Activated CD4-positive, alpha-beta T cell treated with anti-CD3 and anti-CD28 coated beads, Interleukin-2, amount 50 U/mL, for 16 hours (primary cell): ENCODE data around the gene SRSF4.
"Not testable (repeated sequence)": the region's sequence is repeated elsewhere in the genome, so short reads cannot be mapped to it uniquely, and the experiment has no call there.

ENCODE experiments used
- DNase-seq: peaks from one replicate; pipeline ENCODE4 v3.0.0-alpha.2; 2020

Gene SRSF4

DNA sequence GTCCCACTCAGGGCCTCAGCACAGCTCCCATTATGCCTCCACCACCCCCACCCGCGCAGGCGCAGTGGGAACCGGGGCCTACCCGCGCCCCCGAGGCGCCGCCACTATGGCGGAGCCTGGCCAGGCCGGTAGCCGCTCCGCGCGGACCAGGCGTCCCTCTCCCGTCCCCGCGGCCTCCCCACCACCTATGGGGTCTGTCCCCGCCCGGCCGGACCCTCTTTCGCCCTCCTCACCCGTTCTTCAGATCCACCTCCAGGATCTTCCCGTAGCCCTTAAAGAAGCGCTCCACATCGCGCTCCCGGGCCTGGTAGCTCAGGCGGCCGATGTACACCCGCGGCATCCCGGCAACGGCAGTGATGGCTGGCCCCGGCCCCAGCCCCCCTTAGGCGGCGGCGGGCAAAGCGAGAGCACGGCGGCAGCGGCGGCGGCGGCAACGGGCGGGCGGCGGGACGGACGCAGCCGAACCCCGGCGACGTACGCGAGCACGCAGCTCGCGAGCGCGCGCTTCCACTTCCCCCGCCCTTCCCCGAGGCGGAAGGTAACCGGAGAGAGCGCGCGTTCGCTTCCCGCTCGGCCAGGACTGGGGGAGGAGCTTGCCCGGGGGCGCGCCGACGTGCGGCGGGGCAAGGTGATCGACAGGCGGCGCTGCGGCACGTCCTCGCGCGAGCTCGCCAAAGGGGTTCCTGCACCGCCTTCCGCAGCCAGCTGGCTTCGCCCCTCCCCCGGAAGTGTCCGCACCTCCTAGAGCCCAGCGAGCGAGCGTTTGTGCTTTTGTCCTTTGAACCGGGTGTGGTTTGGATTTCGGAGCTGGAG lies at the start of gene SRSF4:
Gene SRSF4 (minus strand): TSS at position 488 of the 813 bp plus-strand sequence. CDS start 148 bp downstream, at position 340.
- peak; percentile 99 for DNase-seq

DNA sequence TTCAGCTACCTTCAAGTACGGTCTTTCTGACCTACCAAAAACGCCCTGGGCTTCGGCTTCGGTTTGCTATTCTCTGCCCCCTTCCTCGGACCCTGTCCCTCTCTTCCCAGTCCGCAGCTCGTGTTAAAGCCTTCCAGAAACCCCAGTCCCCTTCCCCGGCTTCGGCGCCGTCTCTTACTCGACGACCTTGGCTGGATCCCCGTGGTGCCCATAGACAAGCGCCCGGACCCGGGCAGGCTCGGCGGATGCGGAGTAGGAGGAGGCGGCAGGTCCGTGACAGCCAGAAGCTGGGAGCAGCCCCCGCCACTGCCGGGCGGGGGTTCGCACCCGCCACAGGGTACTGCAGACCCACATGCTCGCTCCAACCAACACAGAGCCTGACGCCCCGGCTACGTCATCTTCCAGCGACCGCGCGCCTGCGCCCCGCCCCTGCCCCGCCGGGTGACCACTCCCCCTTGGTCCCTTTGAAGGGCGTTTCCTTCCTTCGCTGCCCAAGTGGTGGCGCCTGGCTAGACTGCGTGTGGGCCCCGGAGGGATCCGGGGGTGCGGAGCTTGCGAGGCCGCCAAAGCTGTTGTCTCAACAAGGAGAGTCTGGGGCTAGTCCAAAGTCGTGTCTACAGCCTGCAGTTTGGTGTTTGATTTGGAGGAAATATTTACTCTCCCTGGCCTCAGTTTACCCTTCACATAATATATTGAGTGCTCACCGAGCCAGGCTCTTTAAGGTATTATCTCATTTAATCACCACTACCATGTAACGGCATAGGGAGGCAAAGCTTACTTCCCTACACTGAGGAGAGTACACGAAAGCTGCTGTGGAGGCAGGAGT lies 49.1 kb upstream of the SRSF4 start, which contains the start of gene MECR:
Gene MECR (minus strand): TSS at position 382 of the 826 bp plus-strand sequence. CDS start 28 bp downstream, at position 354.
- DNase-seq, result peak; percentile 96

DNA sequence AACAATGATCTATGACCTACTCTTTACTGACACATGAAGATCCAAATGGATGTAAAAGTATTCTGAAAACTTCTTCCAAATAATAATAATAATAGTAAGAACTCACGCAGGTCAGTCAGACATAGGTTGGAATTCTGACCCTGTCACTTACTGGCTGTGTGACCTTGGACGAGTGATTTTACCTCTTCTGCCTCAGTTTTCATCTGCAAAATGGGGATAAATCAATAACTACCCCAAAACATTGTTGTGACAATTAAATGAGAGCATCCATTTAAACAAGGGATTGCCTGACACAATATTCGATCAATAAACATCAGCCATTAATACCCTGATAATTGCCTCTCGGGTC lies 48.5 kb upstream of the SRSF4 start:
- DNase-seq, result no peak

DNA sequence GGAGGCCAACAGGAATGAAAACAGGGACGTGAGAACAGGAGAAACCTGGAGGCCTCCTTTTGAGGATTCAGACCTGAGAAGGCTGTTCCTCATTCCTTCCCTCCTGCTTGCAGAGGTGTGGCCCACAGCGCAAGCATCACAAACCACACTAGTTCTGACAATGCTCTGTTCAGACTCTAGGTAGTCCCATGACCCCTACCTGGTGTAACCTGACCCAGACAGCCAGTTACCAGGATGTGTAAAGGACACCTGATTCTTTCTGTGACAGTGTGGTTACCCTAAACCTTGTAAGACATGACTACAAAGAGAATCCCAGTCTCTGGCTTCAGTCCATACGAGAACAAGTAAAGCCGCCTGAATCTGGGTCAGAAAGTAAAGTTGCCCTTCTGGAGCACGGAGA lies 45.8 kb upstream of the SRSF4 start:
- DNase-seq, result no peak

GRCh38 chr1:29225361-29225760 lies 43.7 kb upstream of the SRSF4 start:
- no peak for DNase-seq

DNA sequence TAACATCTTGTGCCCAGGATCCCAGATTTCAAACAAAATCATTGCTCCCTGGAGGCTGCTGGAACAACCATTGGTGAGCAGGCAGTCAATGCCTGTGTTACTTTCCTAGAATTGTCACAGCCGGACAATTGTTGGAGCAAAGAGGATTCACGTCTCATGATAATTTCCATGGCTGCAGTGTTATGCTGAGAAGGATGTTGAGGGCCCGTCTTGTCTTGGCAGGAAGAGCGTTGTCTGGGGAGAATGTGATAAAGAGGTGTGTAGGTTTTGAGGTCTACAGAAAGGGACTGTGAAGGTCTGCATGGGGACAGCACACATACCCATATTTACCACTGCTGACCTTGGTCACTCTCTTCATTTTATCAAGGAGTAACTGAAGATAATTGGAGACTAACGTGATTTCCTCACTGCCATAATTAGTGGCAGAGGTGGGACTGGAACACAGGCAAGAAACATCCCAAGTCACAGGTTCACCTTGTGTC lies 42.7 kb upstream of the SRSF4 start:
- DNase-seq, result no peak

DNA sequence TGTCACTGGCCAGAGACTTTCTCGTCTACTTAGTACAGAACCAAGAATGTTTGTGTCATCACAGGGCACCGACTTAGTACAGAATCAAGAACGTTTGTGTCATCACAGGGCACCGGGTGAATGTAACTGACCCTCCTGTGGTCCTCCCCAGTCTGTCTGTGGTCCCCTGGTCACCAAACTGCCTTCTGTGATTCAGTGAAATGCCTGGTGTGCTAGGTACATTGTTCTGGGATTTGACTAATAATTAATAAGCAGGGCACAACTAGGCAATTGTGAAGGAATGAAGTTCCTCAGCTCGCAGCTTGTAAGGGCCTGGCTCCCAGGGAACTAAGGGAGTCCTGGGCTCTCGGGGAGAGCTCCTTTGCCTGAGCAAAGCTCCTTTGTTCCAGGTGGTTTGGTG lies 41.8 kb upstream of the SRSF4 start:
- no peak for DNase-seq

DNA sequence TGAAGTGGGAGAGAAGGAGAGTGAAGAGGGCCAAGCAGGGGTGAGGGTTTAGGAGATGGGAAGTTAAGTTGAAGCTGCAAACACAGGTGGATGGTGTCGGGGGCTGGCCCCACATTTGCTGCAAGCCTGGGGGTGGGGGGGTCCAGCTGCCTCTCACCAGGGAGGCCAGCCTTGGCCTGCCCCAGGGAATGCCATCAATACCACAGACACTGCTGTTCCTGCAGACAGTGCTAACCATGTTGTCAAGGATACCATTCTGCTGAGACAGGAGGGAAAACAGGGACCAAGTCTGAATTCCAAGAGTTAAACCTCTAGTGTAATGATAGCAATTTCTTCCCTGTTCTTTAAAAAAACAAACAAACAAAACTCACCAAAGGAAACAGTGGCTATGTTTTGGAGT lies 41.0 kb upstream of the SRSF4 start:
- no peak for DNase-seq

DNA sequence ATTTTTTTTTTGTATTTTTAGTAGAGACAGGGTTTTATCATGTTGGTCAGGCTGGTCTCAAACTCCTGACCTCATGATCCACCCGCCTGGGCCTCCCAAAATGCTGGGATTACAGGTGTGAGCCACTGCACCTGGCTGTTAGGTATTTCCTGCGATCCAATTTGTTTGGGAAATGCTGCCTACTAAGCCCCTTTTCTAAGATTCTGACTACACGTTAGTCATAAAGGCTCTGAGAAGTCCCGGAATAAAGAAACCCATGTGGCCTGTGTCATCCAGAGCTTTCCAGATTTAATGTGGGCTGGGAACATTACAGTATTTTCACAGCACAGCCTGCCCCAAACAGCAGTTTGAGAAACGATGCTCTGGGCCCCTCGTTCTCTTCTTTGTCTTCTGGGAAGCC lies 40.6 kb upstream of the SRSF4 start:
- not testable (repeated sequence) for DNase-seq

DNA sequence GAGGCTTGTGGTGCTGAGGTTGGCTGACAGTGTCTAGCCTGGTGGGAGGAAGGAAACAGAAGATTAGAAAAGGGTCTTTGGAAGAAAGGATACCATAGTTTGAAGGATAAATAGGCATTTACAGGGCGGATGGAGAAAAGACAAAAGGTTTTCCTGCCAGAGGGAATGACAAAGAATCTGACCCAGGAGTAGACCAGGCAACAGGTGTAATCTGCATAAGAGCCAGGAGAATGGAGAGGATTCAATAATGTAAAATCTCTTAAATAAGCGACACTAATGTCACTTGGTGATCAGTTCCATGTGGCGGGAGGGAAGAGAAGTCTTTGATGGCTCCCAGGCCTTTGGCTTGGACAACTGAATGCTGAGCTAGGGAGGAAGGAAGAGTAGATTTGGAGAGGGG lies 39.6 kb upstream of the SRSF4 start:
- DNase-seq, result no peak

DNA sequence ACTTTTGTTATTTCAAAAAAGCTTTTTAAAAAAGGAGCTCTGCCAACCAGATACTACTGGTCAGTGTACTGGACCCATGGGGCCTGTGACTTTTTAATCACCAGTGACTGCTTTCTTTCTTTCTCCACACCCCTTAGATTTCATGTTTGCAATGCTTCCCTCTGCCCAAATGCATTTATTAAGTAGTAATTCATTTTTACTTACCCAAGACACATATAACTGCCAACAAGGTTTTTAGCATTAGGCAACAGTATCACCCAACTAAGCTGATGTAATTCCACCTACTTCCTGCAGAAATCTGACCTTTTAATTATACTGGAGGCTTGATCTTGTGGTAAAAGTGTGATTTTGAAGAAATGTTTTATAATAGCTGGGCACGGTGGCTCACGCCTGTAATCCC lies 36.5 kb upstream of the SRSF4 start:
- DNase-seq, result no peak

DNA sequence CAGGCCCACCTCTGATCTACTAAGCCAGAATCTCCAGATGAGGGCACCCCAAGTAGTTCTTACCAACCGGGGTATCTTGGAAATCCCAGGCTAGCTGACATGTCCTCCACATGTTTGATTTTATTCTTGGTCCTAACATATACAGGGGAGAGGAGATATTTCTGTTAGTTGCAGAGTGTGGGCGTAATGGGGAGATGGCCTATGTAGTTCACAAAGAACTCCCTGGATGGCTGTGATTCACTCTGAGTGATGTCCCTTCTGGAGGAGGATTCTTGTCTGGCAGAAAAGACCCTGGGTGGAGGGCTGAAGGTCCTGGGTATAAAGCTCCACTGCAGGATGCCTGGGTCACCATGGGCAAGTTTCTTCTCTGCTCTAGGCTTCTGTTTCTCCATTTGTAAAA lies 35.9 kb upstream of the SRSF4 start:
- DNase-seq, result no peak

DNA sequence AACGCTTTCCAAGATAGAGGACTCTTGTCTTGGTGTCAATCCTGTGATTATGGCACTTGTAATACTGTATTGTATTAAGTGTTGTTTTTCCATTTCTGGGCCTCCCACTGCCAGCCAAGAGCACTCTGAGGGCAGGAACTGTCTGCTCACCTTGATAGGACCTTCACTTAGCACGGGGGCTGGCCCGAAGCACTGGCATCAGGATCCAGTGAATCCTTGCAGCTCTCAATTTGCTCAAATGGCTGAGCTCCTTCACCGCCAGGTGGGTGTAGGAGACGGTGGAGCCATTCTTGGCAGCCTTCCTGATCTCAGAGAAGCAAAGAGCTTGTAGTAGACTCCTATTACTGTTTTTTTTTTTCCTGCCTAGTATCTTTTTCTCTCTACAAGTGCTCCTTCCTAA lies 31.4 kb upstream of the SRSF4 start:
- DNase-seq, result no peak

GRCh38 chr1:29211086-29212030 lies 29.7 kb upstream of the SRSF4 start:
- no peak for DNase-seq

DNA sequence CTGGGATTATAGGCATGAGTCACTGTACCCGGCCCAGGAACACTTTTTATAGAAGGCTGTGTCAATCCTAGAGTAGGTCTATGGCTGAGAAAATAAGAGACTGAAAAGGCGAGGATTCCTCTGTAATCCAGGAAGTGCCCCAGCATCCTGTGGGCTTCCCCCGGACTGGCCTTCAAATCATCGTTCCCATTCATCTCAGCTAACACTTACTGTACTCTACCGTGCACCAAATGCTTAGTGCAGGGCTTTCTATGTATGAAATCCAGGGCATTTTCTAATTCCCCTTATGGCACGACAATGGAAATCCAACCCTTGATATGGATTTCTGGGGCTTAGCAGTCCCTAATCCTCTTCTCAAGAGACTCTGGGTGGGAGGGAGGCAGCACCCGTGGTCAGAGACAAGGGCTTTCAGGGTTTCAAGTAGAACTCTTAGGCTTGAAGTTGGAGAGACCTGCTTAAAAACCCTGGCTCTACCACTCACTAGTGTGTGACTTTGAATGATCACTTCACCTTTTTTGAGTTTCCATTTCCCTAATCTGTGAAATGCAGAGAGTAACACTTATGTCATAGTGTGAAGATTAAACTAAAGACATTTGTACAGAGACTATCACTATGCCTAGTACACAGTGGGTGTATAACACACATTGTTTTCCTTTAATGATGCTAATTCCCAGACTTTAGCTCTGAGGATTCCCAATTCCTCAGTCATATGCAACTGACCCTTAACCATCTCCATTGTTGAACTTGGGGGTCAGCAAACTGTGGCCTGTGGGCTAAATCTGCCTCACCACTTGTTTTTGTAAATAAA lies 28.8 kb upstream of the SRSF4 start:
- no peak for DNase-seq

- no peak for DNase-seq
These were observed 27.5 kb upstream of the SRSF4 start for GRCh38 chr1:29209173-29209572.

- DNase-seq, result no peak
These were observed 26.7 kb upstream of the SRSF4 start for GRCh38 chr1:29208442-29208841.

- DNase-seq, result peak; percentile 92
These were observed 21.1 kb upstream of the SRSF4 start for GRCh38 chr1:29202584-29203340.

DNA sequence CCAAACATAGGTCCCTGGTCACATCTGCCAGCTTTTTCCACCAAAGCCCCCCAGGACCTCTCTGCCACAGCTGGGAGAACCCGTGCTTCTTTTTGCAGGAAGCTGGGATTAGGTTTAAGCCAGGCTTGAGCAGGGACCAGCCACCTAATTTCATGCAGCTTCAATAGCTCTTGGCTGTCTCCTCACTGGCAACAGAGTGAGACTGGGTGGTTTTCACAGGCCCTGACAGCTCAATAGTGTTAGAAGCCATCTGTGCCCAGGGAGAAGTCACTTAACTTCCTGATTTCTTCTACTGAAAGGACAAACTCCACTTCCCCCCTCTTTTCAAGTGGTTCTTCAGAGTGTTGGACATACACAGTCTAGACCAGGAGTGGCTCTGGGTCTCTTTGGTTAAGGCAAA lies 20.4 kb upstream of the SRSF4 start:
- DNase-seq, result no peak

DNA sequence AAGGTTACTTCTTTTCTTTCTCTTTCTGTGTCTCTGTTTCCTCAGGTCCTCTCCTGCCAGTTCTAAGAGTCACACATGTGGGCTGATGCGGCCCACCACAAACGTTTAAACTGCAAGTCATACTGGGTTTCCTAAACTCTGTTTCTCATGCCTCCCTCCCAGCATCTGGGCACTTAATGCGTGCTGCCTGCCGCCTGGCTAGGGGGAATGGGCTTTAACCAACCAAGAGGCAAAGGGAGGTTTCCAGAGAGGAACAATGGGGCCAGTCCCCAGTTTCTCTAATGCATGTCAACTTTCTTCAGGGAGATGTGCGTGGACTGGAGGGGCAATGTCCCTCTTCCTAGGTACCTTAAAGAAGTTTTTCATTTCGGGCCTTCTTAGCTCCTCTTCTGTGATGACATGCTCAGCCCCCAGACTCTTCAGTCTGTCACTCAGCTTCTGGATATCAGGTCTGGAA lies 19.9 kb upstream of the SRSF4 start:
- no peak for DNase-seq
